Osteocyte (in vitro differentiated cells): ENCODE results near the gene PPP2R2D. TPM values are rescaled to one million over a fixed set of nuclear protein-coding genes. Genes with fewer than 3 reads are reported as not detected.

ENCODE experiments used
- DNase-seq: peaks from one replicate; pipeline ENCODE4 v3.0.0; 2021; ENCODE audit warnings: mixed read lengths; ENCODE audit not compliant: unreplicated experiment; ENCODE audit errors: extremely low spot score
- H3K27ac Mint-ChIP-seq: one replicate; pipeline ENCODE4 v1.8.0; 2021; ENCODE audit warnings: mild to moderate bottlenecking, mixed read lengths; ENCODE audit not compliant: unreplicated experiment
- H3K27me3 Mint-ChIP-seq: one replicate; pipeline ENCODE4 v1.8.0; 2021; ENCODE audit warnings: mixed read lengths; ENCODE audit not compliant: unreplicated experiment
- H3K36me3 Mint-ChIP-seq: one replicate; pipeline ENCODE4 v1.8.0; 2021; ENCODE audit warnings: mixed read lengths; ENCODE audit not compliant: unreplicated experiment
- H3K4me1 Mint-ChIP-seq: one replicate; pipeline ENCODE4 v1.8.0; 2021; ENCODE audit warnings: mixed read lengths; ENCODE audit not compliant: unreplicated experiment
- H3K4me3 Mint-ChIP-seq: one replicate; pipeline ENCODE4 v1.8.0; 2021; ENCODE audit warnings: mild to moderate bottlenecking, moderate library complexity, mixed read lengths; ENCODE audit not compliant: unreplicated experiment
- H3K9me3 Mint-ChIP-seq: one replicate; pipeline ENCODE4 v1.8.0; 2021; ENCODE audit warnings: mixed read lengths; ENCODE audit not compliant: unreplicated experiment
- total RNA-seq: library from RNA; stranded (reverse); gene quantifications from 2 replicates; pipeline ENCODE4 v1.2.1, GENCODE V29; 2021
- TF ChIP-seq, protein P1 (sequence below): fragments of 200-600 bp; sonication (generic); IDR thresholded peaks from 2 replicates; pipeline ENCODE4 v1.5.0; 2021; ENCODE audit warnings: antibody characterized with exemption, mild to moderate bottlenecking, moderate library complexity

PPP2R2D gene
- total RNA-seq, 1 donor from 2014 or later, result 28.9 TPM

DNA sequence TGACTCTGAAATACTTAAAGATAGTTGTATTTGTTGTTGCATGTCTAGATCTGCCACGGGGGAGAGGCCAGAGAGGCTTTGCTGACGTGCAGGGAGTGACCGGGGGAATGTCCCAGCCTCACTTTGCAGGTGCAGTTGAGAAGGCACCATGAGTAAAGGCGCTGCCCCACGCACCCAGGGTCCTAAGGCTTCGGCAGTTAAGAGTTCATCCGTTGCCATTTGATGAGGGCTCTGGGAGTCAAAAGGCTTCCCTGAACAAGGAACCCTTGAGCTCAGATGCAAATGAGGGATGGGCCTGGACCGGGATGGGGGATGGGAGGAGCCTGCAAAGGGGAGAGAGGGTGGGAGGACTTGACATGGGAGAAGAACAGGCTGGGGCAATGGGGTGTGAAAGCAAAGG, 20.4 kb downstream of the PPP2R2D start:
- H3K27me3 Mint-ChIP-seq, result no peaks in the 10 kb centered on the region
- DNase-seq, result no peak
- H3K27ac Mint-ChIP-seq, result peak overlapping the region; percentile 53
- peaks cover 4% of the 10 kb centered on the region for H3K36me3 Mint-ChIP-seq
- no peak overlapping the region for H3K4me3 Mint-ChIP-seq
- H3K9me3 Mint-ChIP-seq, result no peaks in the 10 kb centered on the region
- H3K4me1 Mint-ChIP-seq, result peaks cover 14% of the 10 kb centered on the region
- TF ChIP-seq, protein P1, sequence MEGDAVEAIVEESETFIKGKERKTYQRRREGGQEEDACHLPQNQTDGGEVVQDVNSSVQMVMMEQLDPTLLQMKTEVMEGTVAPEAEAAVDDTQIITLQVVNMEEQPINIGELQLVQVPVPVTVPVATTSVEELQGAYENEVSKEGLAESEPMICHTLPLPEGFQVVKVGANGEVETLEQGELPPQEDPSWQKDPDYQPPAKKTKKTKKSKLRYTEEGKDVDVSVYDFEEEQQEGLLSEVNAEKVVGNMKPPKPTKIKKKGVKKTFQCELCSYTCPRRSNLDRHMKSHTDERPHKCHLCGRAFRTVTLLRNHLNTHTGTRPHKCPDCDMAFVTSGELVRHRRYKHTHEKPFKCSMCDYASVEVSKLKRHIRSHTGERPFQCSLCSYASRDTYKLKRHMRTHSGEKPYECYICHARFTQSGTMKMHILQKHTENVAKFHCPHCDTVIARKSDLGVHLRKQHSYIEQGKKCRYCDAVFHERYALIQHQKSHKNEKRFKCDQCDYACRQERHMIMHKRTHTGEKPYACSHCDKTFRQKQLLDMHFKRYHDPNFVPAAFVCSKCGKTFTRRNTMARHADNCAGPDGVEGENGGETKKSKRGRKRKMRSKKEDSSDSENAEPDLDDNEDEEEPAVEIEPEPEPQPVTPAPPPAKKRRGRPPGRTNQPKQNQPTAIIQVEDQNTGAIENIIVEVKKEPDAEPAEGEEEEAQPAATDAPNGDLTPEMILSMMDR, result no peak

DNA sequence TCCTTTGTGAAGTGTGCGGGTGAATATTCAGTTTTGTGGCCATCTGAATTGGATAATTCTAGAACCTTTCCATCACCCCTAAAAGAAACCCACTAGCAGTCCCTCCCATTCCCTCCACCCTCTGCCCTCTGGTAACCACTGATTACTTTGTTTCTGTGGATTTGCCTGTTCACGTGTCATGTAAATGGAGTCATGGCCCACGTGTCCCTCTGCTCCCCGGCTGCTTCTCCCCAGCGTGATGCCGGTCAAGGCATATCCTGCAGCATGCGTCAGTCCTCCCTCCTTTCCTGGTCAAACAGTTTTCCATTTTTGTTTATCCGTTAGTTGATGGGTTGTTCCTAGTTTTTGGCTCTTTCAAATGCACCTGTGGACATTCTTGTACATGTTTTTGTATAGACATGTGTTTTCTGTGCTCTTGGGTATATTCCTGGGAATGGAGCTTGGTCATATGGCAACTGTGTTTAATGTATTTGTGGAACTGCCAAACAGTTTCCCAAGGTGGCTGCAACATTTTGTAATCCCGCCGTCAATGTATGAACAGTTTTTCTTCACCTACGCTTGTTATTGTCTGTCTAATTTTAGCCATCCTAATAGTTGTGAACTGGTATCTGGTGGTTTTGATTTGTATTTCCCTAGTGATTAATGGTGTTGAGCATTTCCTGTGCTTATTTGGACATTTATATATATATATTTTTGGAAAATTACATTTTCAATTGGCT, 22.4 kb downstream of the PPP2R2D start:
- no peak for DNase-seq
- Mint-ChIP-seq H3K36me3 (peaks cover 4% of the 10 kb centered on the region), H3K27ac (peak overlapping the region; percentile 3), H3K4me1 (peaks cover 31% of the 10 kb centered on the region), H3K9me3 (no peaks in the 10 kb centered on the region), H3K4me3 (no peak overlapping the region), H3K27me3 (no peaks in the 10 kb centered on the region)
- TF ChIP-seq, protein P1, result no peak

GRCh38 chr10:131925011-131925649, 24.3 kb downstream of the PPP2R2D start:
- DNase-seq, result no peak
- TF ChIP-seq, protein P1, result no peak
- H3K9me3 Mint-ChIP-seq, result no peaks in the 10 kb centered on the region
- peaks cover 6% of the 10 kb centered on the region for H3K36me3 Mint-ChIP-seq
- no peak overlapping the region for H3K27ac Mint-ChIP-seq
- peaks cover 51% of the 10 kb centered on the region for H3K4me1 Mint-ChIP-seq
- no peaks in the 10 kb centered on the region for H3K27me3 Mint-ChIP-seq
- H3K4me3 Mint-ChIP-seq, result no peak overlapping the region

DNA sequence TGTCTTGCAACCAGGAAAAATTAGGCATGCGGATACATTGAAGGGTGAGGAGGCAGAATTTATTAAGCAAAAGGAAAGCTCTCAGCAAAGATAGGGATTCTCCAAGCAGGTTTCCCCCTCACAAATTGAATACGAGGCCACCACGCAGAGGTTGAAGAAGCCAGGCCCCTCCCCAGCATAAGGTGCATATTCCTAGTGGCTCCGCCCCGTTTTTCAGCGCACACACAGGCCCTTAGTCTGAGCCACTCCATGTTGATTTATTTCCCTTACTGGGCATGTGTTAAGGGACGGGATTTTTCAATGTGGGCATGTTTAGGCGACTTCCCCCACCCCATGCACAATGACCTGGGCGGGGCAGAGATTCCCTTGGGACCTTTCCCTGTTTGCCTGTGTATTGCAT, 24.9 kb downstream of the PPP2R2D start:
- Mint-ChIP-seq H3K4me3 (no peak overlapping the region), H3K9me3 (no peaks in the 10 kb centered on the region), H3K36me3 (peaks cover 8% of the 10 kb centered on the region), H3K27me3 (no peaks in the 10 kb centered on the region), H3K4me1 (peaks cover 57% of the 10 kb centered on the region), H3K27ac (no peak overlapping the region)
- no peak for DNase-seq
- TF ChIP-seq, protein P1, result no peak

DNA sequence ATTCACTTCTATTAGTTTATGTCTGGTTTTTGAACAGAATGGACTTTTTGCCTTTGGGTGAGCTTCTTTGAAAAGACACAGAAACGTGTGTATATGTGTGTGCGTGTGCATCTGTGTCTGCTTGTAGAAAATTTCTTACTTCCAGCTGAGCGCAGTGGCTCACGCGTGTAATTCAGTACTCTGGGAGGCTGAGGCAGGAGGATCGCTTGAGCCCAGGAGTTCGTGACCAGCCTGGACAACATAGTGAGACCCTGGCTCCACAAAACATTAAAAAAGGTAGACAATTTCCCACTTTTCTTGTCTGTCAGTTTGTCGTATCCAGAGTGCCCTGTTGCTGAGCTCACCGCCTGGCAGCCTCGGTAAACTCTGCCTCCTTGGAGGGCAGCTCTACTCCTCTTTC, 25.4 kb downstream of the PPP2R2D start:
- no peak for DNase-seq
- Mint-ChIP-seq H3K9me3 (no peaks in the 10 kb centered on the region), H3K27ac (no peak overlapping the region), H3K4me3 (no peak overlapping the region), H3K36me3 (peaks cover 10% of the 10 kb centered on the region), H3K4me1 (peaks cover 57% of the 10 kb centered on the region), H3K27me3 (no peaks in the 10 kb centered on the region)
- TF ChIP-seq, protein P1, result no peak
